ENCODE data around the gene ALX3.

DNA sequence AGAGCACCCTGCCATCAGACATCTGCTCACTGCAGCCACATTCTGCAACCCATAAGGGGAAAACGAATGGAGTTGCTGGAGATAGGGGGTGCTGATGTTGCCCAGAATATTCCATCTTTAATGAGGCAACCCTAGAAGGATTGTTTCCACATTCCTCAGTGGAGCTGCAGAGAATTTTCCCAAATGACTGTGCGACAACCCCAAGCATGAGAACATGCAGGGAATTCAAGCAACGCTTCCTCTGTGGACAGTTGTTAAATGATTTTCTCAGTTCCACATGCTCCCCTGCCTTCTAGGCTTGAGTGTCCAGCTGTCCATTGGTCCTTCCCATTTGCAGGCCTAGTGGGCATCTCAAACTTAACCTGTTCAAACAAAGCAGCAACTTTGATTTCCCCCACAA is 21.3 kb upstream of the ALX3 start:
- TF ChIP-seq, protein P1, sequence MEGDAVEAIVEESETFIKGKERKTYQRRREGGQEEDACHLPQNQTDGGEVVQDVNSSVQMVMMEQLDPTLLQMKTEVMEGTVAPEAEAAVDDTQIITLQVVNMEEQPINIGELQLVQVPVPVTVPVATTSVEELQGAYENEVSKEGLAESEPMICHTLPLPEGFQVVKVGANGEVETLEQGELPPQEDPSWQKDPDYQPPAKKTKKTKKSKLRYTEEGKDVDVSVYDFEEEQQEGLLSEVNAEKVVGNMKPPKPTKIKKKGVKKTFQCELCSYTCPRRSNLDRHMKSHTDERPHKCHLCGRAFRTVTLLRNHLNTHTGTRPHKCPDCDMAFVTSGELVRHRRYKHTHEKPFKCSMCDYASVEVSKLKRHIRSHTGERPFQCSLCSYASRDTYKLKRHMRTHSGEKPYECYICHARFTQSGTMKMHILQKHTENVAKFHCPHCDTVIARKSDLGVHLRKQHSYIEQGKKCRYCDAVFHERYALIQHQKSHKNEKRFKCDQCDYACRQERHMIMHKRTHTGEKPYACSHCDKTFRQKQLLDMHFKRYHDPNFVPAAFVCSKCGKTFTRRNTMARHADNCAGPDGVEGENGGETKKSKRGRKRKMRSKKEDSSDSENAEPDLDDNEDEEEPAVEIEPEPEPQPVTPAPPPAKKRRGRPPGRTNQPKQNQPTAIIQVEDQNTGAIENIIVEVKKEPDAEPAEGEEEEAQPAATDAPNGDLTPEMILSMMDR (IDR thresholded peaks at IDR 0.05): no peak
- TF ChIP-seq POLR2A (IDR thresholded peaks at IDR 0.05): no peak
- no peak for TF ChIP-seq POLR2AphosphoS5 (IDR thresholded peaks at IDR 0.05)
